ENCODE measurements around the gene TMEM207.

DNA sequence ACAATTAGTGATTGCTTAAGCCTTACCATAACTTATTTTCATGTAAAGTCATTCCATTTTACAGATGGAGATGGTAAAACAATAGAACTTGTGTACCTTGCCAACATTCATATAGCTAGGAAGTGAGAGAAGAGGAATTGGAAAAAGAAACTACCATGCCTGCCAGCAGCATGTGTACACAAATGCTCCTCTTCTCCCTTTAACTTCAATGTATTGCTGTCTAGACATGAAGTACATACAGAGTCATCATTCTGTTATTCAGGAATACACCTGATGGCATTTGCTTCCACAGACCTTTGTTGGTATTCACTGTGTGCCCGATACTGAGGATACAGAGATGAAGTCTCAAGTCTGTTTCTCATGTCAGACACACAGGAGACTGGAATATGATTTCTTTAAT, 7.1 kb upstream of the TMEM207 start:
- TF ChIP-seq, protein P1, sequence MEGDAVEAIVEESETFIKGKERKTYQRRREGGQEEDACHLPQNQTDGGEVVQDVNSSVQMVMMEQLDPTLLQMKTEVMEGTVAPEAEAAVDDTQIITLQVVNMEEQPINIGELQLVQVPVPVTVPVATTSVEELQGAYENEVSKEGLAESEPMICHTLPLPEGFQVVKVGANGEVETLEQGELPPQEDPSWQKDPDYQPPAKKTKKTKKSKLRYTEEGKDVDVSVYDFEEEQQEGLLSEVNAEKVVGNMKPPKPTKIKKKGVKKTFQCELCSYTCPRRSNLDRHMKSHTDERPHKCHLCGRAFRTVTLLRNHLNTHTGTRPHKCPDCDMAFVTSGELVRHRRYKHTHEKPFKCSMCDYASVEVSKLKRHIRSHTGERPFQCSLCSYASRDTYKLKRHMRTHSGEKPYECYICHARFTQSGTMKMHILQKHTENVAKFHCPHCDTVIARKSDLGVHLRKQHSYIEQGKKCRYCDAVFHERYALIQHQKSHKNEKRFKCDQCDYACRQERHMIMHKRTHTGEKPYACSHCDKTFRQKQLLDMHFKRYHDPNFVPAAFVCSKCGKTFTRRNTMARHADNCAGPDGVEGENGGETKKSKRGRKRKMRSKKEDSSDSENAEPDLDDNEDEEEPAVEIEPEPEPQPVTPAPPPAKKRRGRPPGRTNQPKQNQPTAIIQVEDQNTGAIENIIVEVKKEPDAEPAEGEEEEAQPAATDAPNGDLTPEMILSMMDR (IDR thresholded peaks at IDR 0.05): no peak
- TF ChIP-seq POLR2A (IDR thresholded peaks at IDR 0.05) (no peak), POLR2AphosphoS5 (IDR thresholded peaks at IDR 0.05) (no peak)
